Small intestine (tissue), 16 donors: ENCODE data around the gene DCLRE1C. TPM values are rescaled to one million over a fixed set of nuclear protein-coding genes. Genes with fewer than 3 reads are reported as not detected.
"Not testable (repeated sequence)": the region's sequence is repeated elsewhere in the genome, so short reads cannot be mapped to it uniquely, and the experiment has no call there.

Source experiments
- DNase-seq, 2 donors: peaks; one replicate each; pipeline versions ENCODE4 v3.0.0 to v3.0.0-alpha.2; 2013
- FAIRE-seq: peaks from 2 replicates; lab custom pipeline; 2012; peaks lifted over from hg19 to GRCh38; lab: Jason Lieb, UNC
- H3K27ac ChIP-seq, 3 donors: one replicate each; pipeline ENCODE4 v1.5.1; 2013; ENCODE audit warnings: low read length in 2 of 3, mild to moderate bottlenecking in 2 of 3, control low read depth in 1 of 3, inconsistent platforms in 1 of 3, low read depth in 1 of 3, moderate library complexity in 1 of 3
- H3K27me3 ChIP-seq, 3 donors: one replicate each; pipeline ENCODE4 v1.6.1; 2013; ENCODE audit warnings: low read length in 3 of 3, inconsistent platforms in 1 of 3; ENCODE audit not compliant: control insufficient read depth in 3 of 3, insufficient read depth in 3 of 3
- H3K36me3 ChIP-seq, 3 donors: one replicate each; pipeline ENCODE4 v1.6.1; 2013; ENCODE audit warnings: low read length in 3 of 3, inconsistent platforms in 1 of 3, low read depth in 1 of 3, mild to moderate bottlenecking in 1 of 3, moderate library complexity in 1 of 3; ENCODE audit not compliant: control insufficient read depth in 3 of 3, insufficient read depth in 2 of 3
- H3K4me1 ChIP-seq, 3 donors: one replicate each; pipeline ENCODE4 v1.6.1; 2013; ENCODE audit warnings: low read length in 2 of 3, inconsistent platforms in 1 of 3, low read depth in 1 of 3, mild to moderate bottlenecking in 1 of 3, moderate library complexity in 1 of 3; ENCODE audit not compliant: control insufficient read depth in 3 of 3, insufficient read depth in 2 of 3
- H3K4me3 ChIP-seq, 3 donors: one replicate each; pipeline ENCODE4 v1.5.1; 2013; ENCODE audit warnings: low read length in 3 of 3, control low read depth in 1 of 3, inconsistent platforms in 1 of 3, low read depth in 1 of 3, mild to moderate bottlenecking in 1 of 3, moderate library complexity in 1 of 3
- H3K9me3 ChIP-seq, 2 donors: one replicate each; pipeline ENCODE4 v1.6.1; 2013; ENCODE audit warnings: low read depth in 1 of 2, low read length in 1 of 2; ENCODE audit not compliant: control insufficient read depth in 2 of 2, insufficient read depth in 1 of 2
- WGBS, 3 donors: extraction: QIAGEN DNeasy Blood & Tissue Kit; methylation state at CpG; one replicate each; pipeline ENCODE4 v1.1.7; 2013; 5-methylcytosine and 5-hydroxymethylcytosine counted together
- long read RNA-seq, 10 donors: transcript quantifications; one replicate each; lab custom pipeline, GENCODE V29; 2026
- polyA plus RNA-seq, 4 donors: library from polyadenylated mRNA; stranded (reverse) in 3 of 4; unstranded in 1 of 4; fragments of 200-250 nt in 3 of 4; fragments of 120-200 nt in 1 of 4; gene quantifications; one replicate each; pipeline versions ENCODE4 v1.2.1 to v1.2.3, GENCODE V29; 2013
- donor health status: healthy with polysubstance abuse.
- donor health status: control.
- donor health status: control.
- donor health status: Bipolar disorder and iron deficiency.
- donor health status: healthy.

Gene DCLRE1C
- polyA plus RNA-seq = 10 to 100 TPM in 1 of 4 donors, 1 to 10 TPM in 3; 3.8 to 11.2 (median 5.5) TPM
- long read RNA-seq, donor 1, partial matches to known transcripts = 0 of 4 reads
- long read RNA-seq, donor 1, other reads (novel, unspliced or antisense) = 0 of 4 reads
- long read RNA-seq, donor 2 = 0 reads
- long read RNA-seq, donor 3 = 0 reads
- long read RNA-seq, donor 4 = 0 reads
- long read RNA-seq, donor 5, partial matches to known transcripts = 0 of 1 reads
- long read RNA-seq, donor 5, other reads (novel, unspliced or antisense) = 0 of 1 reads
- long read RNA-seq, donor 6, partial matches to known transcripts = 0 of 1 reads
- long read RNA-seq, donor 6, other reads (novel, unspliced or antisense) = 0 of 1 reads
- long read RNA-seq, donor 7 = 0 reads
- long read RNA-seq, donor 8 = 0 reads
- long read RNA-seq, donor 9 = 0 reads
- long read RNA-seq, donor 10, partial matches to known transcripts = 0 of 1 reads
- long read RNA-seq, donor 10, other reads (novel, unspliced or antisense) = 0 of 1 reads

DNA sequence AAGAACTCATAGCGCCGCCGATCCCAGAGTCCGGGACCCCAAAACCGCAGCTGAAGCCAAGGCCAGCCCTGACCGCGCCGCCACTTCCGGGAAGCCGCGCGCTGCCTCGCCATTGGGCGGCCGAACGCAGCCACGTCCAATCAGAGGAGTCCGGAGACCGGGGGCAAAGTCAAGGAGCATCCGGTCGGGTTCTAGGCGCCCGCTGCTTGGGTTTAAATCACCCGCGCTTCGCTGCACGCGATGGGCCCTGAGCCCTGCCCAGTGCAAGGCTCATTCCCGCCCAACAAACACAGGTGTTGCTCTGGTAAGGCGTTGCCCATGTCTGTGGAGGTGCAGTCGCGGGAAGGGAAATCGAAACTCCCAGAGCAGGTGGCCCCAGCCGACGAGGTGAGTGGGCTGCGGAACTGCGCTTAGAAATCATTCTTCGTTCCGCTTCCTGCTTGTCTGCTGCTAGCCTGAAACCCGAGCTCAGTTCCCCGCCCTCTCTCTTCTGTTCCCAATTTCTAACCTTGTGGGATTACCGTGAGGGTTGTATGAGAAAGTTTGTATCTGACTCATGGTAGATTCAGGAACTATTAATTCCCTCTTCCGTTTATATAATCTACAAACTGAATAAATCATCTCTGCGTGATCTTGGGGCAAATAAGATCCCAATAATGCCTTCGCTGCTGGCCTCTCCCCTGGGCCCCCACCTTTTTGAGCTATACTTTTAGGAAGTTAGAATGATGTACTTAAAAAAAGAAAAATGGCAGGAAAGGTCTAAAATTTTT is at the start of gene DCLRE1C:
TSS of gene DCLRE1C (minus strand) at position 96 of the 770 bp plus-strand sequence. CDS start at position 10, 86 bp downstream.
- 0% methylated on average over 45 of the region's 45 CpGs for WGBS, 3 donors
- FAIRE-seq = no peak
- Histone ChIP-seq H3K36me3 (peaks cover 0 to 10% (median 0%) of the 10 kb centered on the region in 3 donors), H3K4me3 (peak within 1 kb of the TSS; percentile 59 to 77 (median 77)), H3K4me1 (peaks cover 1 to 9% (median 4%) of the 10 kb centered on the region in 3 donors), H3K9me3 (no peaks in the 10 kb centered on the region), H3K27ac (peak within 1 kb of the TSS; percentile 62 to 95 (median 91)), H3K27me3 (no peaks in the 10 kb centered on the region)
- peak; percentile 98 to 99 for DNase-seq

DNA sequence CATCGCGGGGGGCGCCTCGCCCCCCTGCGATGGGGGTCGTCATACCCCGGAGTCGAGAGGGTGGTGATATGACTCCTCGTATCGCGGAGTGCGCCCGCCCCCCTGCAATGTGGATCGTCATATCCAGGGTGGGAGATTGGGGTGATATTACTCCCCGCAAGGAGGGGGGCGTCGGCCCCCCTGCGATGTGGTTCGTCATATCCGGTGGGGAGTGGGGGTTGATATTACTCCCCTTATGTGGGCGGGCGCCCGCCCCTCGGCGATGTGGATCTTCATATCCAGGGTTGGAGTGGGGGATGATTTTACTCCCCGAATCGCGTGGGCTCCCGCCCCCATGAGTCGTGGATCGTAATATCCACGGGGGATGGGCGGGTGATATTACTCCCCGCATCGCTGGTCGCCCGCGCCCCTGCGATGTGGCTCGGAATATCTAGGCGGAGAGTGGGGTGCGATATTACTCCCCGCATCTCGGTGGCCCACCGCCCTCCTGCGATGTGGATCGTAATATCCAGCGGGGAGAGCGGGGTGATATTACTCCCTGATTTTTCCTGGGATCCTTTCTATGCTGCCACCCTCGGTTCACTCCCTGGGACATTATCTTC is 42.2 kb upstream of the DCLRE1C start:
- FAIRE-seq (no peak), DNase-seq (no peak)
- H3K36me3 ChIP-seq = no peaks in the 10 kb centered on the region
- no peak overlapping the region for H3K27ac ChIP-seq
- no peaks in the 10 kb centered on the region for H3K27me3 ChIP-seq
- peaks cover 0 to 5% of the 10 kb centered on the region in 2 donors for H3K9me3 ChIP-seq
- no peaks in the 10 kb centered on the region for H3K4me1 ChIP-seq
- no peak overlapping the region for H3K4me3 ChIP-seq
- WGBS, 3 donors = 76 to 92% (median 86%) methylated on average over 47 to 50 of the region's 50 CpGs

DNA sequence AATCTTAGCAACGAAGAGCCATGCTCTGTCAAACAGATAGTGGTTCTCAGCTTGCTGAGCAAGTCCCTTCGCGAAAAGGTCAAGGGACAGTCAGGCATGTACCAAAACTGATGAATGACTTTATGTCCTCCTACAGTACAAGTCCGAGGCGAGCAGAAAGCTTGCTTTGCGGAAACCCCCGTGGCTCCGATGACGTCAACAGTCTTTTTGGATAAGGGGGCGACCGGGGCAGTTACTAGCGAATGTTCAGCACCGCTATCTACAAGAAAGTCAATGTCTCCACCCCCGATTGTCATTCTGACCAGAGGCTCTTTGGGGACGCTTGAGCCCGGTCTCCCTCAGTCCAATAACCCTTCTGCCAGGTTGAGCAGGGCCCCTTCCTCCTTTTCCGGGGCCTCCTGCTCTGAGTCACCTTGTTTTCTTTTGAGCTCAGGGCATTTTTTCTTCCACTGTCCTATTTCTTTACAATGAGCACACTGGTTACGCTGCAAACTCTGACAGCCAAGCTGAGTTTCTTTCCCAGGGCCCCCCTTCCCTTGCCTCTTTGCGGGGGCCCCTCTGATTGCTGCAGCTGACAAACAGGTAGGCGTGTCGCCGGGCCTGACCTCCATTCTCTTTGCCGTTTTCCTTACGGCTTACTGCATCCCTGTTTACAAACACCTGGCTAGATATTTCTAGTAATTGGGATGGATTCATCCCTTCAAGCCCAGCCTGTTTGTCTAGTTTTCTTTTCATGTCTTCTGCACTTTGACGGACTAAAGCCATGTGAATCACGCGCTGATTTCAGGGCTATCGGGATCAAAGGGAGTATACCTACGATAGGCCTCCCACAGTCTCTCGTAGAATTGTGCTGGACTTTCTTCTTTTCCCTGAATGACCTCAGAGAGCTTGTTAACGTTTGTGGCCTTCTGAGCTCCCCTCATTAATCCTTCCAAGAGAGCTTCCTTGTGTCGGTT is 39.9 kb upstream of the DCLRE1C start:
- not testable (repeated sequence) for H3K9me3 ChIP-seq, H3K4me1 ChIP-seq, FAIRE-seq, H3K4me3 ChIP-seq, H3K36me3 ChIP-seq, H3K27ac ChIP-seq, H3K27me3 ChIP-seq
- 60 to 76% (median 67%) methylated on average over 32 of the region's 32 CpGs for WGBS, 3 donors
- peak; percentile 20 to 52 for DNase-seq

DNA sequence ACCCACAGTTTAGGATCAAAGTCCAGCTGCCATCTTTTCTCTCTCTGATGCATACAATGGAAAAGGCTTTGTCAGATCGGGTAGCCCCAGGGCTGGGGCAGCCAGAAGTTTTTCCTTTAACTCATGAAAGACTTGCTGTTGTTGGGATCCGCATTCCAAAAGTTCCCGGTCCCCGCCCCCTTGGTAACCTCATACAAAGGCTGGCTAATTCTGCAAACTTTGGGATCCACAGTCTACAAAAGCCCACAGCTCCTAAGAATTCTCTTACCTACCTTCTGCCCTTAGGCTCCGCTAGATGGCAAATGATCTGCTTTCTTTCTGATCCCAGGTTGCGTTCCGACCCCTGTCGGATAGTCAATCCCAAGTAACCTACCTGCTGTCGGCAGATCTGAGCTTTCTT is 38.4 kb upstream of the DCLRE1C start:
- not testable (repeated sequence) for FAIRE-seq, DNase-seq, H3K4me3 ChIP-seq, H3K27ac ChIP-seq, H3K4me1 ChIP-seq, H3K9me3 ChIP-seq, H3K27me3 ChIP-seq, H3K36me3 ChIP-seq
- WGBS, 3 donors = 89 to 93% (median 91%) methylated on average over 9 of the region's 9 CpGs

DNA sequence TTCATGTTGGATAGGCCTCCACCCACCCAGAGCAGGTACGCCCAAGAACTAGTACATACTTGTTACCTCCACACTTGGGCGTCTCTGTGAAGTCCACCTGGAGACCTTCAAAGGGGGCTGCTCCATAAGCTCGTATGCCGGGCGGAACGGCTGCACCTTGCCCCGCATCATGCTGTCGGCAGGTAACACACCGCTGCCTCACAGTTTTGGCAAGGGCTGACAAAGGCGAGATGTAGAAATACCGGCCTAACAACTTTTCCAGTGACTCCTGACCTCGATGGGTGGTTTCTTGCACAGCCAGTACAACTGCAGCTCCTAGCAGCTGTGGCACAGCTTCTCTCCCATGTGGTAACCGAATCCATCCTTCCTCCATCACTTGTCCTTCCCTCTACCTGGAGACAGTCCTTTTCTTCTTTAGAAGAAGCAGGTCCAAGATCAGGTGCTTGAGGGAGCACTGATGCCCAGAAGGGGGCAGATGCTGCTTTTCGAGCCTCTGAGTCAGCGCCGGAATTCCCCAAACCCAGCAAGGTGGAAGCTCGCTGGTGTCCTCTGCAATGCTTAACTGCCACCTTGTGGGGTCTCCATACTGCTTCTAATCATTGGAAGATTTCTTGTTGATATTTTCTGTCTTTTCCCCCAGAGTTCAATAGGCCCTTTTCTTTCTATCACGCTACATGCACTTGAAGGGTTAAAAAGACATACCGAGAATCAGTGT is 37.3 kb upstream of the DCLRE1C start:
- H3K9me3 ChIP-seq, H3K4me1 ChIP-seq, H3K36me3 ChIP-seq, H3K27me3 ChIP-seq, H3K27ac ChIP-seq, H3K4me3 ChIP-seq, FAIRE-seq: not testable (repeated sequence)
- 16 to 56% (median 39%) methylated on average over 16 to 19 of the region's 19 CpGs for WGBS, 3 donors
- DNase-seq = peak in 1 of 2 donors; percentile 10

DNA sequence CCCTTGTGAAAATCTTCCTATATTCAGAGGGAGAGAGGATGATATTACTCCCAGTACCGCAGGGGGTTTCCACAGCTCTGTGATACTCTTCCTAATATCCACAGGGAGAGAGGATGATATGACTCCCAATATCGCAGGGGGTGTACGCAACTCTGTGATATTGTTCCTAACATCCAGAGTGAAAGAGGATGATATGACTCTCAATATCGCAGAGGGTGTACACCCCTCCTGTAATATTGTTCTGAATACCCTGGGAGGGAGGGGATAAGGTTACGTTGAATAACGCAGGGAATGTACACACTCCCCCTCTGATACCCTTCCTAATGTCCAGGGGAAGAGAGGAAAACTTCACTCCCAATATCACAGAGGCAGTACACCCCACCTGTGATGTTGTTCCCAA is 35.7 kb upstream of the DCLRE1C start:
- 81 to 90% (median 83%) methylated on average over 6 of the region's 6 CpGs for WGBS, 3 donors
- not testable (repeated sequence) for H3K27ac ChIP-seq, H3K9me3 ChIP-seq, FAIRE-seq, H3K4me1 ChIP-seq, H3K4me3 ChIP-seq, DNase-seq, H3K36me3 ChIP-seq, H3K27me3 ChIP-seq

DNA sequence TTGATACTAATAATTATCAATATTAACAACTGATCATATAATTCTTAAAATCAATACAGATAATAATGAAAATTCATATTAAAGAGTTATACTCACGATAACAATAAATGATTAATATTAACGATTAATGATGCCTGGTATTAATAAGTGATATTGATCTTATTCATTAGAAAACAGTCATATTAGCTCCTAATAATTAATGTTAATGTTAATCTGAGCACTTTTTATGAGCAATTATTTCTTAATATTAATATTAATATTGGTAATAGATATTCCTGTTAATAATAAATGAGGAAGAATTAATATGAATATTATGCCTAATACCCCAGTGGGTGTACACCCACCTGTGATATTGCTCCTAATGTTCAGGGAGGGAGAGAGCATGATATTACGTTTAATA is 28.8 kb upstream of the DCLRE1C start:
- Histone ChIP-seq H3K4me1 (no peaks in the 10 kb centered on the region), H3K9me3 (no peaks in the 10 kb centered on the region), H3K4me3 (no peak overlapping the region), H3K36me3 (no peaks in the 10 kb centered on the region), H3K27ac (no peak overlapping the region), H3K27me3 (no peaks in the 10 kb centered on the region)
- FAIRE-seq = no peak
- DNase-seq = no peak
- WGBS, 3 donors = 87 to 95% (median 93%) methylated on average over 3 of the region's 3 CpGs
